Neuronal stem cell (in vitro differentiated cells): ENCODE data around the gene KDM7A.
"Not testable (repeated sequence)": the region's sequence is repeated elsewhere in the genome, so short reads cannot be mapped to it uniquely, and the experiment has no call there.

Experiments used
- DNase-seq: peaks from one replicate; pipeline ENCODE4 v3.0.0-alpha.2; 2013; ENCODE audit warnings: low spot score
- H2AFZ ChIP-seq: one replicate; pipeline ENCODE4 v1.6.1; 2013; ENCODE audit warnings: mild to moderate bottlenecking, low read length, inconsistent platforms
- H2AK5ac ChIP-seq: 2 replicates; pipeline ENCODE4 v1.6.1; 2013; ENCODE audit warnings: low read depth, mild to moderate bottlenecking, inconsistent platforms, low read length, moderate library complexity, mixed read lengths
- H2BK120ac ChIP-seq: 2 replicates; pipeline ENCODE4 v1.6.1; 2013; ENCODE audit warnings: low read depth, mild to moderate bottlenecking, inconsistent platforms, low read length, moderate library complexity, mixed read lengths
- H2BK12ac ChIP-seq: one replicate; pipeline ENCODE4 v1.6.1; 2013; ENCODE audit warnings: low read length, inconsistent platforms
- H2BK15ac ChIP-seq: 2 replicates; pipeline ENCODE4 v1.6.1; 2013; ENCODE audit warnings: mild to moderate bottlenecking, low read length, inconsistent platforms, mixed read lengths
- H2BK5ac ChIP-seq: one replicate; pipeline ENCODE4 v1.6.1; 2013; ENCODE audit warnings: inconsistent platforms, mild to moderate bottlenecking, low read length, moderate library complexity
- H3K14ac ChIP-seq: one replicate; pipeline ENCODE4 v1.6.1; 2013; ENCODE audit warnings: low read length, inconsistent platforms
- H3K18ac ChIP-seq: 2 replicates; pipeline ENCODE4 v1.6.1; 2013; ENCODE audit warnings: low read length, inconsistent platforms
- H3K23ac ChIP-seq: 2 replicates; pipeline ENCODE4 v1.6.1; 2013; ENCODE audit warnings: low read depth, mild to moderate bottlenecking, mixed read lengths, low read length, inconsistent platforms; ENCODE audit not compliant: poor library complexity
- H3K27ac ChIP-seq: replicated peaks from 3 replicates; pipeline ENCODE4 v1.5.1; 2013; ENCODE audit warnings: low read length, inconsistent platforms
- H3K27me3 ChIP-seq, 3 experiments: 2 replicates each; pipeline ENCODE4 v1.6.1; 2013; ENCODE audit warnings: low read length in 3 of 3, mild to moderate bottlenecking in 2 of 3, inconsistent platforms in 1 of 3, low read depth in 1 of 3, mixed read lengths in 1 of 3, moderate library complexity in 1 of 3; ENCODE audit not compliant: control insufficient read depth in 3 of 3, insufficient read depth in 3 of 3
- H3K36me3 ChIP-seq, 2 donors: replicated peaks in 1 of 2; 2 replicates each; pipeline ENCODE4 v1.6.1; 2013; ENCODE audit warnings: low read length in 2 of 2; ENCODE audit not compliant: control insufficient read depth in 2 of 2, insufficient read depth in 2 of 2
- H3K4ac ChIP-seq: 2 replicates; pipeline ENCODE4 v1.6.1; 2013; ENCODE audit warnings: inconsistent platforms, mild to moderate bottlenecking, low read length, moderate library complexity
- H3K4me1 ChIP-seq, 2 donors: 1 replicate in 1 of 2; 2 replicates in 1 of 2; pipeline ENCODE4 v1.6.1; 2013; ENCODE audit warnings: low read length in 2 of 2, low read depth in 1 of 2; ENCODE audit not compliant: control insufficient read depth in 2 of 2, insufficient read depth in 1 of 2
- H3K4me2 ChIP-seq: one replicate; pipeline ENCODE4 v1.6.1; 2013; ENCODE audit warnings: mild to moderate bottlenecking, low read length, inconsistent platforms; ENCODE audit not compliant: insufficient read depth, poor library complexity, severe bottlenecking
- H3K4me3 ChIP-seq, 2 donors: 2 replicates each; pipeline ENCODE4 v1.5.1; 2013; ENCODE audit warnings: low read length in 2 of 2, mild to moderate bottlenecking in 2 of 2, inconsistent platforms in 1 of 2, moderate library complexity in 1 of 2
- H3K79me1 ChIP-seq: one replicate; pipeline ENCODE4 v1.6.1; 2013; ENCODE audit warnings: low read depth, mild to moderate bottlenecking, inconsistent platforms, low read length, moderate library complexity
- H3K9ac ChIP-seq: one replicate; pipeline ENCODE4 v1.6.1; 2013; ENCODE audit warnings: mild to moderate bottlenecking, low read depth, low read length, inconsistent platforms; ENCODE audit not compliant: poor library complexity
- H3K9me3 ChIP-seq, 2 donors: replicated peaks in 1 of 2; 2 replicates each; pipeline versions ENCODE3 to v1.6.1; 2013; ENCODE audit warnings: low read length in 2 of 2, mild to moderate bottlenecking in 2 of 2, inconsistent platforms in 1 of 2, low read depth in 1 of 2, mixed read lengths in 1 of 2, moderate library complexity in 1 of 2; ENCODE audit not compliant: control insufficient read depth in 2 of 2, insufficient read depth in 1 of 2
- H4K8ac ChIP-seq: one replicate; pipeline ENCODE4 v1.6.1; 2013; ENCODE audit warnings: low read depth, mild to moderate bottlenecking, inconsistent platforms, low read length, moderate library complexity
- H4K91ac ChIP-seq: one replicate; pipeline ENCODE4 v1.6.1; 2013; ENCODE audit warnings: low read length, low read depth, mild to moderate bottlenecking, inconsistent platforms; ENCODE audit not compliant: poor library complexity
- WGBS, 2 donors: extraction: QIAGEN DNeasy Blood & Tissue Kit; methylation state at CpG; one replicate each; pipeline ENCODE4 v1.1.7; 2013; ENCODE audit warnings: missing lambda C conversion rate in 2 of 2, mixed read lengths in 1 of 2; ENCODE audit not compliant: insufficient read length in 2 of 2, insufficient replicate concordance in 1 of 2; ENCODE audit errors: extremely low coverage in 2 of 2; 5-methylcytosine and 5-hydroxymethylcytosine counted together

The KDM7A gene

DNA sequence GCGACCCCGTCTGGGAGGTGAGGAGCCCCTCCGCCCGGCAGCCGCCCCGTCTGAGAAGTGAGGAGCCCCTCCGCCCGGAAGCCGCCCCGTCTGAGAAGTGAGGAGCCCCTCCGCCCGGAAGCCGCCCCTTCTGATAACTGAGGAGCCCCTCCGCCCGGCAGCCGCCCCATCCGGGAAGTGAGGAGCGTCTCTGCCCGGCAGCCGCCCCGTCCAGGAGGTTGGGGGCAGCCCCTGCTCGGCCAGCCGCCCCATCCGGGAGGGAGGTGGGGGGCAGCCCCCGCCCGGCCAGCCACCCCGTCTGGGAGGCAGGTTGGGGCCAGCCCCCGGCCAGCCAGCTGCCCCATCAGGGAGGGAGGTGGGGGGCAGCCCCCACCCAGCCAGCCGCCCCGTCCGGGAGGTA lies 62.0 kb downstream of the KDM7A start:
- WGBS, 2 donors = no CpG with 5 or more reads among the region's 31 CpGs
- not testable (repeated sequence) for H2BK5ac ChIP-seq, H3K4me2 ChIP-seq, H3K4ac ChIP-seq, H2AK5ac ChIP-seq, H2AFZ ChIP-seq, H4K91ac ChIP-seq, H3K4me3 ChIP-seq, H4K8ac ChIP-seq, H3K4me1 ChIP-seq, H3K14ac ChIP-seq, H3K27ac ChIP-seq, H3K27me3 ChIP-seq, H3K79me1 ChIP-seq, H3K9me3 ChIP-seq, H2BK15ac ChIP-seq, H3K9ac ChIP-seq, H3K23ac ChIP-seq, H3K18ac ChIP-seq, DNase-seq, H2BK12ac ChIP-seq, H2BK120ac ChIP-seq
- H3K36me3 ChIP-seq = peaks cover 0 to 21% of the 10 kb centered on the region in 2 donors

DNA sequence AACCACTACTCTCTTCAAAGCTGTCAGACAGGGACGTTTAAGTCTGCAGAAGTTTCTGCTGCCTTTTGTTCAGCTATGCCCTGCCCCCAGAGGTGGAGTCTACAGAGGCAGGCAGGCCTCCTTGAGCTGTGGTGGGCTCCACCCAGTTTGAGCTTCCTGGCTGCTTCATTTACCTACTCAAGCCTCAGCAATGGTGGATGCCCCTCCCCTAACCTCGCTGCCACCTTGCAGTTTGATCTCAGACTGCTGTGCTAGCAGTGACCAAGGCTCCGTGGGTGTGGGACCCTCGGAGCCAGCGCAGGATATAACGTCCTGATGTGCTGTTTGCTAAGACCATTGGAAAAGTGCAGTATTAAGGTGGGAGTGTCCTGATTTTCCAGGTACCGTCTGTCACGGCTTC lies 68.0 kb downstream of the KDM7A start:
- not testable (repeated sequence) for H3K4me1 ChIP-seq, H3K27me3 ChIP-seq, H3K4me3 ChIP-seq, H3K14ac ChIP-seq, H3K9me3 ChIP-seq, H3K9ac ChIP-seq, H2AFZ ChIP-seq, H3K4me2 ChIP-seq, H2BK15ac ChIP-seq, H4K8ac ChIP-seq, H2BK12ac ChIP-seq, H3K23ac ChIP-seq, H3K4ac ChIP-seq, H3K79me1 ChIP-seq, H4K91ac ChIP-seq, DNase-seq, H3K18ac ChIP-seq, H2BK120ac ChIP-seq, H3K27ac ChIP-seq, H2BK5ac ChIP-seq, H2AK5ac ChIP-seq
- H3K36me3 ChIP-seq = peaks cover 6 to 30% of the 10 kb centered on the region in 2 donors
- WGBS, 2 donors = no CpG with 5 or more reads among the region's 8 CpGs

DNA sequence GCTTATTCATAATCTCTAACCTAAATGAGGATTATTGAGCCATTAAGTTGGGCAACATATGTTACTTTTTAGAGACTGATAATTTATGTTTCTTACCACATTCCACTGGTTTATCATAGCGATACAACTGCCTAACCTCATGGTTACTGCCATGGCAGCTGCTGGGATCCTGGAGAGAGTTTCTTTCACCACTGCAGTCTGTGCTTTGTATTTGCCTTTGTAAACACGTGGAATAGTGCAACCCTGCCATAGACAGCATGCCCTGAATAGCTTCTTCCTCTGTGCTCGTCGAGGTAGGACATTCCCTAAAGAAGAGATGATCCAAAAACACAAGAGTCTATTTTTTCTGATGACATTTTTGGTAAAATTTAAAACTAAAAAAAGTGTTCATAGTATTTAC lies 80.3 kb downstream of the KDM7A start:
- Histone ChIP-seq H3K14ac (no peak overlapping the region), H2BK5ac (no peak overlapping the region), H4K91ac (no peak overlapping the region), H3K9me3 (no peaks in the 10 kb centered on the region), H3K4ac (no peak overlapping the region), H3K79me1 (no peaks in the 10 kb centered on the region), H3K36me3 (peaks cover 9 to 71% of the 10 kb centered on the region in 2 donors), H3K4me3 (no peak overlapping the region), H3K18ac (no peak overlapping the region), H2BK12ac (no peak overlapping the region), H2BK120ac (no peak overlapping the region), H3K27me3 (no peaks in the 10 kb centered on the region), H4K8ac (no peak overlapping the region), H3K23ac (no peak overlapping the region), H2BK15ac (no peak overlapping the region), H2AFZ (no peak overlapping the region), H3K27ac (no peak overlapping the region), H2AK5ac (no peak overlapping the region), H3K9ac (no peak overlapping the region), H3K4me1 (no peaks in the 10 kb centered on the region), H3K4me2 (no peak overlapping the region)
- no peak for DNase-seq
- no CpG with 5 or more reads among the region's 4 CpGs for WGBS, 2 donors

DNA sequence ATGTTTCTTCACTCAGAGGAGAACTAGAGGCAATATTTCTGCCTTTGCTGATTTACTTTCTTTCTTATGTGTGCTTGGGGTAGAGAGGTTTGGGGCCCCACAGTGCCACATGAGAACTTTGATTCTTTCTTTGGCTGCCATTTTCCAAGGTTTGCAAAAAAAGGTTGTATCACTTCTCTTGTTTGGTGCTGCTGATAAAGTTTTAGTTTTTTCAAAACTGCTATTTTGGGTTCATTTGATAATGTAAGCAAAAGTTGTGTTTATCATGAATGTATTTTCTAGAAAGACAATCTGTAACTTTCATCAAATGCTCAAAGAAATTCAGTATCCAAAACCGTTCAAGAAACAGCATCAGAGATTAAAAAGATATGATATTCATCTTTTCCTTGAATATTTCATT lies 83.4 kb downstream of the KDM7A start:
- no peak overlapping the region for H4K91ac ChIP-seq
- no peak overlapping the region for H4K8ac ChIP-seq
- no peak overlapping the region for H3K23ac ChIP-seq
- no peak overlapping the region for H3K4me3 ChIP-seq
- no peaks in the 10 kb centered on the region for H3K9me3 ChIP-seq
- no peak overlapping the region for H3K4me2 ChIP-seq
- WGBS, 2 donors = no CpG with 5 or more reads among the region's 1 CpG
- no peaks in the 10 kb centered on the region for H3K4me1 ChIP-seq
- DNase-seq = no peak
- peaks cover 4 to 68% of the 10 kb centered on the region in 2 donors for H3K36me3 ChIP-seq
- no peak overlapping the region for H2BK120ac ChIP-seq
- no peak overlapping the region for H3K9ac ChIP-seq
- H2BK12ac ChIP-seq = no peak overlapping the region
- no peak overlapping the region for H2BK15ac ChIP-seq
- H3K14ac ChIP-seq = no peak overlapping the region
- H3K4ac ChIP-seq = no peak overlapping the region
- H3K79me1 ChIP-seq = no peaks in the 10 kb centered on the region
- H2BK5ac ChIP-seq = no peak overlapping the region
- no peak overlapping the region for H3K27ac ChIP-seq
- H3K18ac ChIP-seq = no peak overlapping the region
- H2AK5ac ChIP-seq = no peak overlapping the region
- H2AFZ ChIP-seq = no peak overlapping the region
- H3K27me3 ChIP-seq = no peaks in the 10 kb centered on the region
